SH-SY5Y (cell line): Measurements from ENCODE around the gene VMP1.

Experiments used
- GATA2 ChIP-seq: IDR thresholded peaks from 2 replicates; pipeline ENCODE4 v1.6.1; 2011; ENCODE audit warnings: mild to moderate bottlenecking, low read depth, low read length
- GATA3 ChIP-seq: IDR thresholded peaks from 2 replicates; pipeline ENCODE4 v1.6.1; 2011; ENCODE audit warnings: low read depth, mild to moderate bottlenecking, low read length, moderate library complexity

DNA sequence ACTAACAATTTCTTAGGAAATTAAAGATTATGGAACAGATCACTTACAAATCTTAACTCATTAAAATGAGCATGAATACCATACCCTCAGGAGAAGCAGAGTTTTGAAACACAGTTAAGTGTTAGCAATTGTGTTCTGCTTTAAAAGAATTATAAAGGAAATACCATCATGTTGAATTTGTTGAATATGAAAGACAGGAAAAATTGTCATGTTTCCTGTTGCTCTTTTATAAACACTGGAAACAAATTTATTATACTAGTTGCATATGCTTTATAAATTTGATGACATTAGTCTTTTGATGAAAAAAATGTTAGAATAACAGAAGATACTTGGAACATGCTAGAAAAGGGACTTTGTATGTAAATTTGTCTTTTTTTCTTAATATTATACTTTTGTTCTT is 59.7 kb downstream of the VMP1 start:
- no peak for TF ChIP-seq GATA3
- no peak for TF ChIP-seq GATA2
